Measurements from ENCODE around the gene LRRC32.

LRRC32 gene

GRCh38 chr11:76666408-76666807 lies 4.1 kb downstream of the LRRC32 start:
- no peak overlapping the region for H2AFZ ChIP-seq (ENCODE audit: low read depth)
- no peaks in the 10 kb centered on the region for H3K4me1 ChIP-seq (ENCODE audit: low read depth, poor library complexity, severe bottlenecking)

DNA sequence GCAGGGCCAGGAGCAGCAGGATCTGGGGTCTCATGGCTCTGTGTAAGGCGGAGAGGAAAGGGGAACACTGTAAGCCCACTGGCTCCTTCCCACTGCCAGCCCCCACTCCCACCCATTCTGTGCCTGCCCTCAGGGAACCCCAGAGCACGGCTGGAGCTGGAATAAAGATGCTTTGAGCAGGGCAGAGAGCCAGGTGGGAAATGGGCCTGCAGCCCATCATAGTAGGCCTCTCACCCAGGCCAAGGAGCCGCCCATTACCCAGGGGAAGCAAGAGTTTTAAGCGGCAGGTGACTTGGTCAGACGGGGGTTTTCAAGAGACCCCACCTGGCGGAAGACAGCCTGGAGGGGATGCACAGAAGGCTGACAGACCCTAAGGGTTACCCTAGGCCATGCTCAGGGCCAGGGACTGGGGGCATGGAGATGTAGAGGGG lies 4.6 kb downstream of the LRRC32 start:
- Histone ChIP-seq H3K4me1 (ENCODE audit: low read depth, poor library complexity, severe bottlenecking) (no peaks in the 10 kb centered on the region), H3K27ac (no peak overlapping the region), H3K79me2 (ENCODE audit: insufficient read depth, low read depth) (no peaks in the 10 kb centered on the region), H3K4me3 (IDR thresholded peaks at IDR 0.05; ENCODE audit: insufficient read depth, low read depth, low read length) (no peak overlapping the region), H2AFZ (ENCODE audit: low read depth) (no peak overlapping the region), H4K20me1 (ENCODE audit: insufficient read depth) (no peaks in the 10 kb centered on the region), H3K36me3 (ENCODE audit: insufficient read depth) (no peaks in the 10 kb centered on the region), H3K27me3 (ENCODE audit: insufficient read depth, low read depth) (no peaks in the 10 kb centered on the region; the same call in 1 of the 2 replicates), H3K4me2 (no peak overlapping the region), H3K9ac (no peak overlapping the region)
- TF ChIP-seq CTCF (conservative IDR thresholded peaks at IDR 0.05; ENCODE audit: low read depth, low read length): no peak

More at GRCh38 chr11:76666408-76666807, 4.1 kb downstream of the LRRC32 start:
- no peak overlapping the region for H3K9ac ChIP-seq
- no peak for TF ChIP-seq CTCF (conservative IDR thresholded peaks at IDR 0.05; ENCODE audit: low read depth, low read length)
- no peak overlapping the region for H3K27ac ChIP-seq
- H3K36me3 ChIP-seq (ENCODE audit: insufficient read depth): no peaks in the 10 kb centered on the region
- no peak overlapping the region for H3K4me3 ChIP-seq (IDR thresholded peaks at IDR 0.05; ENCODE audit: insufficient read depth, low read depth, low read length)
- H3K27me3 ChIP-seq (ENCODE audit: insufficient read depth, low read depth): no peaks in the 10 kb centered on the region; the same call in 1 of the 2 replicates
- no peaks in the 10 kb centered on the region for H4K20me1 ChIP-seq (ENCODE audit: insufficient read depth)
- H3K4me2 ChIP-seq: no peak overlapping the region
- no peaks in the 10 kb centered on the region for H3K79me2 ChIP-seq (ENCODE audit: insufficient read depth, low read depth)

- no peak for TF ChIP-seq CTCF (conservative IDR thresholded peaks at IDR 0.05; ENCODE audit: low read depth, low read length)
- Histone ChIP-seq H3K4me2 (no peak overlapping the region), H4K20me1 (ENCODE audit: insufficient read depth) (no peaks in the 10 kb centered on the region), H3K27ac (no peak overlapping the region), H3K4me1 (ENCODE audit: low read depth, poor library complexity, severe bottlenecking) (no peaks in the 10 kb centered on the region), H3K27me3 (ENCODE audit: insufficient read depth, low read depth) (peaks cover under 1% of the 10 kb centered on the region; the same call in 1 of the 2 replicates), H3K79me2 (ENCODE audit: insufficient read depth, low read depth) (no peaks in the 10 kb centered on the region), H3K9ac (no peak overlapping the region), H3K36me3 (ENCODE audit: insufficient read depth) (no peaks in the 10 kb centered on the region), H3K4me3 (IDR thresholded peaks at IDR 0.05; ENCODE audit: insufficient read depth, low read depth, low read length) (no peak overlapping the region), H2AFZ (ENCODE audit: low read depth) (no peak overlapping the region)
Measured at GRCh38 chr11:76665172-76665571, 5.4 kb downstream of the LRRC32 start.

DNA sequence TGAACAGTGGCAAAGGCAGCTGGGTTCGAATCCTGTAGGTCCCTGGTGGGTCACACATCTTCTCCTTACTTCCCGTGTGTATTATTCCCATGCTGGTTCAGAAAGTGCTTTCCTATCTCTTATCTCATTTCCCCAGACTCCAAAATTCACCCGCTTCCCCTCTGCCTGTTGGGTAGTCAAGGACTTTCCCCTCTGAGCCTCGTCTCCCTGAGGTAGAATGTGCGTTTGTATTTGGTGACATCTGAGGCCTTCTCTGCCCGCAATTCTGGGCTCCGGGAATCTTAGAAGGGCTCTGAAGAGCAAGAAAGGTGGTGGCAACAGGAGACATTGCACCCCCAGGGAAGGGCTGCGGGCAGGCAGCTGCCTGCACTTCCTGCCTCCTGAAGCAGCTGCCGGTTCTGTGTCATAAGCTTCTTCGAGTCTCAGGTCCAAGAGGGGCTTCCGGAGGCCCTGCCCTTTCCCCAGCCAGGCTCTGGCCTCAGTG lies 5.9 kb downstream of the LRRC32 start:
- TF ChIP-seq CTCF (conservative IDR thresholded peaks at IDR 0.05; ENCODE audit: low read depth, low read length): no peak
- H3K36me3 ChIP-seq (ENCODE audit: insufficient read depth): no peaks in the 10 kb centered on the region
- no peak overlapping the region for H3K9ac ChIP-seq
- H3K4me3 ChIP-seq (IDR thresholded peaks at IDR 0.05; ENCODE audit: insufficient read depth, low read depth, low read length): no peak overlapping the region
- no peaks in the 10 kb centered on the region for H4K20me1 ChIP-seq (ENCODE audit: insufficient read depth)
- no peaks in the 10 kb centered on the region for H3K79me2 ChIP-seq (ENCODE audit: insufficient read depth, low read depth)
- no peak overlapping the region for H3K27ac ChIP-seq
- no peak overlapping the region for H3K4me2 ChIP-seq
- H3K4me1 ChIP-seq (ENCODE audit: low read depth, poor library complexity, severe bottlenecking): no peaks in the 10 kb centered on the region
- H2AFZ ChIP-seq (ENCODE audit: low read depth): no peak overlapping the region
- H3K27me3 ChIP-seq (ENCODE audit: insufficient read depth, low read depth): peaks cover 4% of the 10 kb centered on the region; the same call in 1 of the 2 replicates

All from KMS-11 (cell line).